Daoy (cell line): ENCODE results near the gene ZNF333. TPM values are rescaled to one million over a fixed set of nuclear protein-coding genes. Genes with fewer than 3 reads are reported as not detected.

ENCODE experiments used
- DNase-seq: peaks from one replicate; pipeline ENCODE4 v3.0.0-alpha.2; 2015; ENCODE audit warnings: low read depth
- total RNA-seq: library from RNA; depleted of rRNA; stranded (reverse); fragments of >200 nt; shearing (Covaris generic); gene quantifications from 2 replicates; pipeline ENCODE4 v1.2.3, GENCODE V29; 2014; rRNA removed

The ZNF333 gene
- total RNA-seq, result 7.1 and 14.7 TPM in 2 replicates

DNA sequence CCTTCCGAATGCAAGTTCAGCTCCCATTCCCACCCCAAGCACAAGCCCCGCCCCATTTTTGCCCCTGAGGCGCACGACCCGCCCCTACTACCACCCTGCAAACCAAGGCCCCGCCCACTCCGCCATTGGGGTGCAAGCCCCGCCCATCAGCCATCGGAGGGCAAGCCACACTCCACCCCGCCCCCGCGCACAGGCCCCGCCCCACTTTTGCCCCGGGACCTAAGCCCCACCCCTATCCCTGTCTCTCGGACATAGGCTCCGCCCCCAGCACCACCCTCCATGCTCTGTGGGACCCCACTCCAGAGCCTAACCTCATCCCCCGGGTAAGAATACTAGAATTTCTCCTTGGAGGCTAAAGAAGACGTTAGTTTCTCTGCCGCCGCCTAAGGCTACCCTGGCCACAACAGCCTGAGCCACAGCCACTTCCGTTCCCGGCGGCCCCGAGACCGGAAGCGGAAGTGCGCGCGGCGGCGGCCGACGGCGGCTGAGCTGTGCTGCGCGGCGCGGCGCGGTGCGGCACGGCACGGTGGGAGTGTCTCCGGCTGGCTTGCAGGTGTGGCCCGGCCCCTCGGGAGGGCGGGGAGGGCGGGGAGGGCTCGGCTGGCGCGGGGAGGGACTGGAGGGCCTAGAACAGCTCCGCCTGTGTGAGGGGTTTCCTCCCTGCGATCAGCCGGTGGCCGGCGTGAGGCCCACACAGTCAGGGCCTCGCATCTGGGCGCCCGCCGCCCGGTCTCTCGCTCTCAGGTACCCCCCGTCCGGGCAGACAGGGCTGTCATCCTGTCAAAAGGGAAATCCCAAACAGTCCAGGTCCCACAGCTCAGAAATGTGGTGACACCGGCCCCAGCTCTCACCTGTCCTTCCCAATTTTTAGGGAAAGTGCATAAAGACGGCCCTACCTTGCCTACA lies at the start of gene ZNF333:
TSS of gene ZNF333 (plus strand) at position 451 of the 906 bp plus-strand sequence. CDS start 3,444 bp downstream, outside the sequence.
- DNase-seq, result peak; percentile 96

DNA sequence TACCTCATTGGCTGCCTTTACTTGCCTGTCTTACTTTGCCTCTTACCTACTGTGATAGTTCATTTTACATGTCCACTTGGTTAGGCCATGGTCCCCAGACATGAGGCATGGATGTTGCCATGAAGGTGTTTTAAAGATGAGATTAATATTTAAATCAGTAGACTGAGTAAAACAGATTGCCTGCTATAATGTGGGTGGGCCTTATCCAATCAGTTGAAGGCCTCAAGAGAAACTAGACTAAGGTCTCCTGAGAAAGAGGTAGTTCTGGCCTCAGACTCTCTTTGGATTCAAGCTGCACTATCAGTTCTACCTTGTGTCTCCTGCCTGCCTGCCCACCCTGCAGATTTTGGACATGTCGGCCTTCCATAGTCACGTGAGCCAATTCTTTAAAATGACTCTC lies 41.3 kb upstream of the ZNF333 start:
- no peak for DNase-seq

DNA sequence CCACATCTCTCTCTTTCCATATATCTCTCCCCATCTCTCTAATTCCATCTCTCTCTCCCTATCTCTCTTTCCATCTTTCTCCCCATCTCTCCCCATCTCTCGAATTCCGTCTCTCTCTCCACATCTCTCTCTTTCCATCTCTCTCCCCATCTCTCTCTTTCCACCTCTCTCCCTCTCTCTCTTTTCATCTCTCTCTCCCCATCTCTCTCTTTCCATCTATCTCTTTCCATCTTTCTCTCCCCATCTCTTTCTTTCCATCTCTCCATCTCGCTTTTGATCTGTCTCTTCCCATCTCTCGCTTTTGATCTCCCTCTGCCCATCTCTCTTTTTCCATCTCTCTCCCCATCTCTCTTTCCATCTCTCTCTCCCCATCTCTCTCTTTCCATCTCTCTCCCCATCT lies 40.8 kb upstream of the ZNF333 start:
- DNase-seq, result no peak

DNA sequence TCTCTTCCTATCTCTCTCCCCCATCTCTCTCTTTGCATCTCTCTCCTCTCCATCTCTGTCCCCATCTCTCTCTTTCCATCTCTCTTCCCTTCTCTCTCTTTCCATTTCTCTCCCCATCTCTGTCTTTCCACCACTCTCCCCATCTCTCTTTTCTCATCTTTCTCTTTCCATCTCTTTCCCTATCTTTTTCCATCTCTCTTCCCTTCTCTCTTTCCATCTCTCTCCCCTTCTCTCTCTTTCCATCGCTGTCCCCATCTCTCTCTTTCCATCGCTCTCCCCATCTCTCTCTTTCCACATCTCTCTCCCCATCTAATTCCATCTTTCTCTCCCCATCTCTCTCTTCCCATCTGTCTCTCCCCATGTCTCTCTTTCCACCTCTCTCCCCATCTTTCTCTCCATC lies 39.7 kb upstream of the ZNF333 start:
- DNase-seq, result no peak

DNA sequence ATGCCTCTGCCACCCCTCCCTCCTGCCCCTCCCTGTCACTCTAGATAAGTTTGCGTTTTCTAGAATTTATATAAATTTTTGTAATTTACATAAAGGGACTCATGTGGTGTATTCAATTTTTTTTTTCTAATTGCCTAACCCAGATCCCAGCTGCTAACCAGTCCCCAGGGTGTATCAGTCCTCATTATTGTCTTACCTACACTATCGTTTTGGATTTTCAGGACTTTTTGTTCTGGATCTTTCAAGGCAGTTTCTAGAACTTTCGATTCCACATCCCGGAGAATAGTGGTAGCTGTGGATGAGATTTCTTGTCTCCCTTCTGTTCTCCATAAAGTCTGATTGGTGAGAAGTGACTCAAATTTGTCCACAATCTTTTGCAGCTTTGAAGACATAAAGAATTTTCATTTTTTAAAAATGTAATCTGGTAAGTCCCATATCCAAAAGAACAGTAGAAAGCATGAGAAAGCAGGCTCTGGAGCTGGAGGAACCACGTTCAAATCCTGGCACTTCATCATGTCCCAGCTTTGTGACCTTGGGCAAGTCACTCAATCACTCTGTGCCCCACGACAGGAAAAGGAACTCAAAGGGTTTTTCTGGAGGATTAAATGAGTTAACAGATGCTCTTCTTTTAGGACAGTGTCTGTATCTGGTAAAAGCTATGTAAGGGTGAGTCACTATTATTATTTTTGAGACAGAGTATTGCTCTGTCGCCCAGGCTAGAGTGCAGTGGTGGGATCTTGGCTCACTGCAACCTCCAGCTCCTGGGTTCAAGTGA lies 34.9 kb upstream of the ZNF333 start:
- no peak for DNase-seq

GRCh38 chr19:14655726-14656125 lies 34.1 kb upstream of the ZNF333 start:
- DNase-seq, result no peak

- DNase-seq, result no peak
Observed at GRCh38 chr19:14659874-14660489, 29.9 kb upstream of the ZNF333 start.

GRCh38 chr19:14661372-14661924 lies 28.4 kb upstream of the ZNF333 start:
- no peak for DNase-seq

- no peak for DNase-seq
Observed at GRCh38 chr19:14669940-14670339, 19.9 kb upstream of the ZNF333 start.

DNA sequence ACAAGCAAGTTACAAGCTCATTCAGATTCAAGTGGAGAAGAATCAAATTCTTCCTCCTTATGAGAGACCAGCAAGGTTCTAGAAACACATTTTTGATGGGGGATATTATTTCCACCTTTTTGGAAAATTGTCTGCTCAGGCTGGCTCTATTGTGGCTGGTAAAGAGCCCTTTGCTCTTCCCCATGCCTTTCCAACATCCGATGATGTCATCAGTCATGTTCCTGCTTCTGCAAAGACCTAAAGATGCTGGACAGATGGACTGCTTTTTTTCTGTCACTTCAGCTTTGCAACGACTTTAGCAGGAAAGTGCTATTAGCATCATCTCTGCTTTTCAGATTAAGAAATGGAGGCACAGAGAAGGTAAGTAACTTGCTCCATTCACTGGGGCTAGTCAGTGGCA lies 19.4 kb upstream of the ZNF333 start:
- no peak for DNase-seq

GRCh38 chr19:14672188-14672872 lies 17.5 kb upstream of the ZNF333 start:
- no peak for DNase-seq

- no peak for DNase-seq
Observed at GRCh38 chr19:14673088-14673487, 16.8 kb upstream of the ZNF333 start.

GRCh38 chr19:14674764-14675163 lies 15.1 kb upstream of the ZNF333 start, which contains the start of gene ADGRE3:
Gene ADGRE3, minus strand, starts transcription at chr19:14674844. Its CDS starts 74 bp downstream, at chr19:14674770.
- DNase-seq, result peak; percentile 11

DNA sequence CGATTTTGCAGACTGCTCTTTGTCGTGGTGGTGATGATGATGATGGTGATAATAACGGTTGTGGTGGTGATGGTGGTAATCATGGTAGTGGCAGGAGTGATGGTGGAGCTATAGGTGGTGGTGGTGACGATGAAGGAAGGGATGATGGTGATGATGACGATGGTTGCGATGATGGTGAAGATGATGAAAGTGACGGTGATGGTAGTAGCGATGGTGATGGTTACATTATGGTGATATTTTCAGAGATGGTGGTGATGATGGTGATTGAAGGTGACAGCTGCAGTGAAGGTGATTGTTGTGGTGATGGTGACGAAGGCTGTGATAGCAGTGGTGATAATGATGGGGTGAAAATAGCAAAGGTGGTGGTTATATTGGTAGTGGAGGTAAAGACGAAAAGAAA lies 13.1 kb upstream of the ZNF333 start:
- DNase-seq, result no peak

GRCh38 chr19:14677464-14677863 lies 12.4 kb upstream of the ZNF333 start:
- DNase-seq, result no peak

GRCh38 chr19:14678199-14678598 lies 11.6 kb upstream of the ZNF333 start:
- no peak for DNase-seq

- no peak for DNase-seq
Observed at GRCh38 chr19:14682084-14682483, 7.8 kb upstream of the ZNF333 start.

DNA sequence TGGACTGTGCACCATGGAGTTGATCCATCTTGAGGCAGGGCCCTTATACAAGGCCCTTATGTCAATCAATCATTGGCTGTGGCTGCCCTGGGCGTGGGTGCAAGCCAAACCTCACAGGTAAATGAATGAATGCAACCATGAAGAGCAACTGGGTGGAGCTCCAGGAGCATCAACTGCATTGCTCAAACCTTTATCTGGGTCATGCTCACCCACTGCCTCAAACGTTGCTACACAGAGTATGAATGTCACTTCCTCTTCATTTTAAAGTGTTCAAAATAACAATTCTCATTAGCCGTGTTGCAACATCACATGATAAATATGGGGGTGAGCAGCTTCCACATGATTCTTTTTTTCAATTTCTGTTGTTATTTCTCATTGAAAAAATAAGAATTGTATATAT lies 6.4 kb upstream of the ZNF333 start:
- no peak for DNase-seq

DNA sequence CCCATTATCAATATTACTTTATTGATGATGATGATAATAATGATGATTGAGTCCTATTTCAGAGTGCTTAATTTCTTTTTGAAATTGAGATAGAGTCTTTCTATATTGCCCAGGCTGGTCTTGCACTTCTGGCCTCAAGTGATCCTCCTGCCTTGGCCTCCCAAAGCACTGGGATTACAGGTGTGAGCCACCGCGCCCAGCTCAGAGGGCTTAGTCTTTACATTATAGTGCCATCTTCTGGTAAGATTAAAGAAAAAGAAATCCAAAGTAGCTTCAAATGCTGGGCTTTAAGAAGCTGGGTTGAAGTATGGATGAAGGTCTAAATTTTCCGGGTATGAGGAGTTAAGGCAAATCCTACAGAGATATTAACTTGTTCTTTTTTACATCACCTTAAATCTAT lies 3.4 kb upstream of the ZNF333 start:
- peak; percentile 10 for DNase-seq

- no peak for DNase-seq
Observed at GRCh38 chr19:14694641-14695266, 4.9 kb downstream of the ZNF333 start.

DNA sequence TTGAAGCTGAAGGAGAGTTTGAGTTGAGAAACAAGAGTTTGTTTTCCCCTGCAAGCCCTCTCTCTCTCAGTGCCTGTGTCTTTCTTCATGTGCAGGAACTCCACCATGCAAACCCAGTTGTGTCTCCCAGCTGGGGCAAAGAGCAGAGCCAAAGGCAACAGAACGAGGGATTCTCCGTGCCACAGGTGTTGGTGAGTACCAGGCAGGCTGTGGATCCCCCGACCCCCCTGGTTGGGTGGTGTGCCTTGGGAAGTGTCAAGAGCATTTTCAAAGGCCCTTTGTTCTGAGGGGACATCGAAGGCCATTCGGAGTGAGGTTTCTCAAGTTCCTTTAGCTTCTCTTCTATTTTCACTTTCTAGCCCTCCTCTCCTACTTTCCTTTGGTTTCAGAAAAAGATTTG lies 5.6 kb downstream of the ZNF333 start:
- no peak for DNase-seq
